Endothelial cell of umbilical vein (primary cell): ENCODE results near the gene KIRREL1. TPM values are rescaled to one million over a fixed set of nuclear protein-coding genes. Genes with fewer than 3 reads are reported as not detected.

ENCODE experiments used
- BruUV-seq: library from RNA; stranded (reverse); fragments of 400-500 nt; replicated peaks from 2 replicates; lab custom pipeline; 2021; lab: Mats Ljungman, UMichigan
- CTCF ChIA-PET: fragments of 300-600, 350-600 bp; sonication (Branson Sonifier 250); formaldehyde crosslinking; loops from one replicate; lab custom pipeline; 2021; ENCODE audit warnings: antibody characterized with exemption, inconsistent platforms; lab: Charles Lee
- POLR2A ChIA-PET: fragments of 300-600, 350-600 bp; sonication (Branson Sonifier 250); formaldehyde crosslinking; loops from one replicate; lab custom pipeline; 2021; ENCODE audit warnings: antibody characterized with exemption, inconsistent platforms; lab: Charles Lee
- DNase-seq: peaks from one replicate; pipeline ENCODE4 v3.0.0-alpha.2; 2011; ENCODE audit warnings: low read depth, low spot score
- FAIRE-seq: peaks from 2 replicates; lab custom pipeline; 2011; peaks lifted over from hg19 to GRCh38; lab: Jason Lieb, UNC
- H2AFZ ChIP-seq: 2 replicates; pipeline ENCODE4 v1.6.0; 2012; ENCODE audit warnings: low read depth, low read length, control low read depth, inconsistent platforms
- H3K27ac ChIP-seq: 2 replicates; pipeline ENCODE4 v1.5.1; 2011; ENCODE audit warnings: low read depth, mild to moderate bottlenecking, control low read depth, low read length, moderate library complexity; ENCODE audit not compliant: insufficient read depth
- H3K27me3 ChIP-seq, 2 experiments: 2 replicates each; pipeline versions ENCODE4 v1.6.0 to v1.6.1; 2011; ENCODE audit warnings: low read length in 2 of 2, mixed read lengths in 1 of 2; ENCODE audit not compliant: control insufficient read depth in 2 of 2, insufficient read depth in 2 of 2
- H3K36me3 ChIP-seq, 2 experiments: 2 replicates in 1 of 2; 3 replicates in 1 of 2; pipeline ENCODE4 v1.5.1; 2011; ENCODE audit warnings: low read length in 2 of 2, mild to moderate bottlenecking in 1 of 2, moderate library complexity in 1 of 2; ENCODE audit not compliant: control insufficient read depth in 2 of 2, insufficient read depth in 2 of 2; ENCODE audit errors: extremely low read depth in 1 of 2
- H3K4me1 ChIP-seq: 3 replicates; pipeline ENCODE4 v1.5.1; 2011; ENCODE audit warnings: mild to moderate bottlenecking, low read length; ENCODE audit not compliant: control insufficient read depth, insufficient read depth; ENCODE audit errors: extremely low read depth
- H3K4me2 ChIP-seq: 2 replicates; pipeline ENCODE4 v1.6.1; 2011; ENCODE audit warnings: low read length, control low read depth, mixed read lengths; ENCODE audit not compliant: insufficient read depth
- H3K4me3 ChIP-seq, 3 experiments: fragments of 200-600 bp in 1 of 3; sonication (generic), shearing (Covaris generic) in 1 of 3; replicated peaks in 1 of 3; 2 replicates each; pipeline ENCODE4 v1.5.1; 2011 to 2016; ENCODE audit warnings: control low read depth in 3 of 3, low read length in 3 of 3, mild to moderate bottlenecking in 2 of 3, inconsistent platforms in 1 of 3, low read depth in 1 of 3, moderate library complexity in 1 of 3; ENCODE audit not compliant: insufficient read depth in 1 of 3
- H3K79me2 ChIP-seq: 2 replicates; pipeline ENCODE4 v1.6.0; 2012; ENCODE audit warnings: low read length, inconsistent platforms; ENCODE audit not compliant: control insufficient read depth, insufficient read depth
- H3K9ac ChIP-seq: replicated peaks from 2 replicates; pipeline ENCODE3; 2011; ENCODE audit warnings: low read length, control low read depth; ENCODE audit not compliant: insufficient read depth; ENCODE audit errors: extremely low read depth
- H3K9me1 ChIP-seq: replicated peaks from 3 replicates; pipeline ENCODE4 v1.6.0; 2011; ENCODE audit warnings: mild to moderate bottlenecking, low read length; ENCODE audit not compliant: control insufficient read depth, insufficient read depth; ENCODE audit errors: extremely low read depth
- H3K9me3 ChIP-seq: replicated peaks from 2 replicates; pipeline ENCODE4 v1.5.1; 2012; ENCODE audit warnings: low read length, inconsistent platforms; ENCODE audit not compliant: control insufficient read depth, insufficient read depth
- H4K20me1 ChIP-seq: replicated peaks from 2 replicates; pipeline ENCODE3; 2011; ENCODE audit warnings: mild to moderate bottlenecking, low read length; ENCODE audit not compliant: control insufficient read depth, insufficient read depth; ENCODE audit errors: extremely low read depth
- CTCF ChIP-seq, 2 donors: IDR thresholded peaks; 1 replicate in 1 of 2; 2 replicates in 1 of 2; pipeline ENCODE4 v1.5.1; 2011; ENCODE audit warnings: low read length in 2 of 2, mild to moderate bottlenecking in 2 of 2, moderate library complexity in 2 of 2, control low read depth in 1 of 2, inconsistent platforms in 1 of 2, low read depth in 1 of 2; ENCODE audit not compliant: insufficient read depth in 1 of 2; ENCODE audit errors: extremely low read depth in 1 of 2
- FOS ChIP-seq: IDR thresholded peaks from 2 replicates; pipeline ENCODE4 v1.6.1; 2011; ENCODE audit warnings: mild to moderate bottlenecking, low read length, moderate library complexity, borderline replicate concordance; ENCODE audit not compliant: insufficient read depth
- dilution Hi-C: fragments of 300-500 bp; cut with MboI; formaldehyde crosslinking; loops from one replicate; pipeline ENCODE4 v1.15.0; 2019; ENCODE audit warnings: low sequenced_read_pairs; ENCODE audit not compliant: extremely low pct_ligation_motif_present
- intact Hi-C: fragments of 100-400 bp; cut with micrococcal nuclease; formaldehyde crosslinking; loops from one replicate; pipeline ENCODE4 v1.10.0; 2022
- polyA plus RNA-seq, 4 experiments: library from polyadenylated mRNA; depleted of rRNA in 3 of 4; stranded (reverse) in 3 of 4; unstranded in 1 of 4; fragments of >200 nt; gene quantifications; 2 replicates each; pipeline versions ENCODE4 v1.2.1 to v1.2.3, GENCODE V29; 2011 to 2012; ENCODE audit warnings: missing spikeins in 1 of 4
- total RNA-seq: library from RNA; stranded (reverse); gene quantifications from 2 replicates; pipeline ENCODE4 v1.2.3, GENCODE V29; 2021

KIRREL1 gene
- total and polyA plus RNA-seq, 2 donors (not counting 3 experiments of a cell fraction or from before 2014, with no cell fraction given), result 35.6 to 57.6 TPM

GRCh38 chr1:158035976-158036583 is 42.6 kb downstream of the KIRREL1 start:
- Histone ChIP-seq H3K4me1 (peaks cover 34% of the 10 kb centered on the region), H3K27ac (no peak overlapping the region), H3K27me3 (no peaks in the 10 kb centered on the region), H2AFZ (no peak overlapping the region), H3K36me3 (no peaks in the 10 kb centered on the region), H3K4me3 (no peak overlapping the region), H3K9me3 (no peaks in the 10 kb centered on the region), H3K79me2 (peaks cover 24% of the 10 kb centered on the region), H3K9ac (no peak overlapping the region), H4K20me1 (no peaks in the 10 kb centered on the region), H3K9me1 (no peaks in the 10 kb centered on the region), H3K4me2 (no peak overlapping the region)
- CTCF ChIA-PET, result interaction anchor here (1.0 to 7.4 kb wide), 12 partner anchors 9 to 77 kb away, joined by 3 to 264 read pairs (median 17); partner anchors contain the start of gene KIRREL1
- DNase-seq (peak; percentile 78), FAIRE-seq (peak; percentile 67)
- intact Hi-C loops (loop anchor here (1.0 to 2.0 kb wide), 4 partner anchors 17 to 67 kb away; no protein-coding TSS in a partner anchor), dilution Hi-C loops (no loop called here)
- peak; percentile 59 to 67 for TF ChIP-seq CTCF (IDR thresholded peaks at IDR 0.05; ENCODE audit: extremely low read depth in 1 of 2, insufficient read depth in 1 of 2, low read depth in 1 of 2, low read length in 2 of 2)
- TF ChIP-seq FOS, result no peak
- POLR2A ChIA-PET, result no interaction called here
- no TSS peak for BruUV-seq
